NCI-H1694 treated with DMSO at 0.1 percent for 48 hours (cell line): ENCODE data around the gene TFDP1.

ENCODE experiments used
- DNase-seq: peaks from one replicate; lab custom pipeline; 2025; lab: John Stamatoyannopoulos, UW

TFDP1 gene

GRCh38 chr13:113651511-113652403 lies 67.2 kb downstream of the TFDP1 start:
- no peak for DNase-seq

- DNase-seq: no peak
These were observed 68.1 kb downstream of the TFDP1 start for GRCh38 chr13:113652404-113653263.

GRCh38 chr13:113653264-113654174 lies 69.0 kb downstream of the TFDP1 start:
- DNase-seq: no peak

GRCh38 chr13:113654175-113654560 lies 69.6 kb downstream of the TFDP1 start:
- no peak for DNase-seq

GRCh38 chr13:113654591-113655345 lies 70.2 kb downstream of the TFDP1 start:
- DNase-seq: no peak

GRCh38 chr13:113655346-113656002 lies 70.9 kb downstream of the TFDP1 start:
- no peak for DNase-seq

- no peak for DNase-seq
These were observed 71.5 kb downstream of the TFDP1 start for GRCh38 chr13:113656003-113656588.

- DNase-seq: no peak
These were observed 72.5 kb downstream of the TFDP1 start for GRCh38 chr13:113656831-113657671.

GRCh38 chr13:113657851-113658741 lies 73.5 kb downstream of the TFDP1 start, which contains the start of gene ATP4B:
Gene ATP4B (minus strand): TSS chr13:113658198. CDS start chr13:113658144, 54 bp downstream.
- no peak for DNase-seq

- no peak for DNase-seq
These were observed 74.3 kb downstream of the TFDP1 start for GRCh38 chr13:113658836-113659235.

GRCh38 chr13:113659337-113659736 lies 74.8 kb downstream of the TFDP1 start:
- no peak for DNase-seq

- no peak for DNase-seq
These were observed 75.5 kb downstream of the TFDP1 start for GRCh38 chr13:113660066-113660465.

GRCh38 chr13:113661509-113661908 lies 77.0 kb downstream of the TFDP1 start:
- no peak for DNase-seq

- peak; percentile 62 for DNase-seq
These were observed 79.4 kb downstream of the TFDP1 start for GRCh38 chr13:113663934-113664333.

GRCh38 chr13:113664751-113665596 lies 80.4 kb downstream of the TFDP1 start:
- DNase-seq: no peak

GRCh38 chr13:113665597-113666328 lies 81.2 kb downstream of the TFDP1 start:
- no peak for DNase-seq

GRCh38 chr13:113666329-113666670 lies 81.7 kb downstream of the TFDP1 start:
- DNase-seq: no peak
